HL-60 (cell line): ENCODE results near the gene OR51B5.

Experiments used
- CTCF ChIP-seq: IDR thresholded peaks from one replicate; pipeline ENCODE4 v1.5.1; 2011; ENCODE audit warnings: low read length, control low read depth, inconsistent platforms; ENCODE audit not compliant: insufficient read depth
- REST ChIP-seq: IDR thresholded peaks from 2 replicates; pipeline ENCODE4 v1.6.1; 2012; ENCODE audit warnings: low read depth; ENCODE audit not compliant: insufficient replicate concordance

GRCh38 chr11:5366856-5367255, 23.5 kb upstream of the OR51B5 start:
- TF ChIP-seq CTCF (no peak), REST (no peak)
